Heart right ventricle (tissue), 16 donors: Measurements from ENCODE around the gene ARGFX. TPM values are rescaled to one million over a fixed set of nuclear protein-coding genes. Genes with fewer than 3 reads are reported as not detected.

Experiments used
- ATAC-seq, 8 donors: fragments of 200-7000 bp; cut with Tn5 transposase; one replicate each; pipeline ENCODE4 v1.9.1; 2020; ENCODE audit warnings: mild to moderate bottlenecking in 8 of 8, moderate library complexity in 8 of 8, moderate number of reproducible peaks in 1 of 8
- DNase-seq, 2 donors: peaks; one replicate each; pipeline ENCODE4 v3.0.0-alpha.2; 2020
- H3K27ac ChIP-seq, 10 donors: fragments of 200-600 bp; sonication (generic) in 2 of 10; one replicate each; pipeline versions ENCODE4 v1.5.0 to v1.8.0; 2020 to 2022; ENCODE audit warnings: mild to moderate bottlenecking in 3 of 10
- H3K27me3 ChIP-seq, 7 donors: fragments of 200-600 bp; one replicate each; pipeline ENCODE4 v1.8.0; 2021 to 2022; ENCODE audit warnings: mild to moderate bottlenecking in 2 of 7
- H3K36me3 ChIP-seq, 9 donors: fragments of 200-600 bp; sonication (generic) in 1 of 9; one replicate each; pipeline versions ENCODE4 v1.5.0 to v1.8.0; 2020 to 2022; ENCODE audit warnings: mild to moderate bottlenecking in 2 of 9
- H3K4me1 ChIP-seq, 9 donors: fragments of 200-600 bp; sonication (generic) in 1 of 9; one replicate each; pipeline versions ENCODE4 v1.5.0 to v1.8.0; 2020 to 2022; ENCODE audit warnings: mild to moderate bottlenecking in 4 of 9
- H3K4me3 ChIP-seq, 10 donors: fragments of 200-600 bp; sonication (generic) in 2 of 10; one replicate each; pipeline versions ENCODE4 v1.5.0 to v1.8.0; 2020 to 2022; ENCODE audit warnings: mild to moderate bottlenecking in 7 of 10, moderate library complexity in 2 of 10
- H3K9me3 ChIP-seq, 11 donors: fragments of 200-600 bp in 10 of 11; sonication (generic) in 2 of 11; one replicate each; pipeline versions ENCODE4 v1.5.0 to v1.8.0; 2013 to 2022; ENCODE audit warnings: mild to moderate bottlenecking in 2 of 11, control low read depth in 1 of 11, moderate library complexity in 1 of 11
- CTCF ChIP-seq, 9 donors: fragments of 200-600 bp; sonication (generic) in 2 of 9; IDR thresholded peaks; one replicate each; pipeline versions ENCODE4 v1.5.0 to v1.8.0; 2021 to 2022; ENCODE audit warnings: antibody characterized with exemption in 9 of 9, mild to moderate bottlenecking in 5 of 9, moderate library complexity in 1 of 9
- WGBS, 2 donors: extraction: QIAGEN DNeasy Blood & Tissue Kit; methylation state at CpG; one replicate each; pipeline ENCODE4 v1.1.7; 2013; ENCODE audit warnings: inconsistent platforms in 1 of 2; 5-methylcytosine and 5-hydroxymethylcytosine counted together
- intact Hi-C, 10 donors: fragments of 100-400 bp; cut with DNase I; formaldehyde crosslinking; loops; one replicate each; pipeline versions ENCODE4 v1.11.1 to v1.14.2; 2022
- polyA plus RNA-seq, 2 donors: library from polyadenylated mRNA; stranded (reverse); fragments of 200-250 nt; gene quantifications; one replicate each; pipeline ENCODE4 v1.2.3, GENCODE V29; 2013
- total RNA-seq, 10 donors: library from RNA; stranded (reverse); fragmentation: NEBNext Ultra II Directional in 3 of 10; extraction: Animal tissue kit (Norgen Biotek cat#: 25700) in 3 of 10; gene quantifications; one replicate each; pipeline versions ENCODE4 v1.2.1 to v1.2.4, GENCODE V29; 2021 to 2023
- donor health status: Arrhythmogenic right ventricular cardiomyopathy.
- donor health status: ischemic (EF 13 %, LVEDD 7.1; RV severe dilation, severe dysfunction).
- donor health status: healthy with polysubstance abuse.
- donor health status: DM: no; HTN: yes; CAD: no.
- donor health status: DM: no; HTN: no; CAD: no.
- donor health status: ischemic (EF 25% LVEDD 6.9; RV normal size, moderate dysfunction).
- donor health status: ischemic (EF 25% LVEDD 5.7; RV mildly dilated, moderate dysfunction).
- donor health status: healthy.
- donor health status: DM: yes; HTN: yes; CAD: no.
- donor health status: Ischemic cardiomyopathy.
- donor health status: ischemic (EF 35%, LVEDD 5.7; RV mildly dilated, moderate dysfunction).
- donor health status: nonischemic (EF 11% LVEDD 7.7; RV severe dilation, severe dysfunction).
- donor health status: DM: yes; HTN: yes; CAD: no.
- donor health status: PGD.
- donor health status: ischemic (EF 29% LVEDD 5.4; RV normal size, mild dysfunction).
- donor health status: nonischemic (EF 23%, LVEDD 6.1; RV moderate dilation, normal function).

ARGFX gene
- total and polyA plus RNA-seq, 12 donors = not detected

GRCh38 chr3:121552379-121552778 lies 15.4 kb upstream of the ARGFX start:
- Histone ChIP-seq H3K4me1 (peaks cover 0 to 7% (median 0%) of the 10 kb centered on the region in 9 donors), H3K27ac (no peak overlapping the region), H3K36me3 (no peaks in the 10 kb centered on the region), H3K27me3 (no peaks in the 10 kb centered on the region), H3K9me3 (no peaks in the 10 kb centered on the region), H3K4me3 (peak overlapping the region in 3 of 10 donors; percentile 1 to 27 (median 11))
- TF ChIP-seq CTCF (IDR thresholded peaks at IDR 0.05) = no peak
- no peak for ATAC-seq
- 28 to 46% methylated on average over 4 of the region's 4 CpGs for WGBS, 2 donors
- intact Hi-C loops = loop anchor here in 3 of 10 donors (5.0 to 10.0 kb wide), 3 partner anchors 442 to 712 kb away; no protein-coding TSS in a partner anchor
- DNase-seq = no peak

- intact Hi-C loops = loop anchor here in 3 of 10 donors (5.0 to 10.0 kb wide), 3 partner anchors 442 to 712 kb away; no protein-coding TSS in a partner anchor
- H3K27me3 ChIP-seq = no peaks in the 10 kb centered on the region
- no peak overlapping the region for H3K4me3 ChIP-seq
- DNase-seq = no peak
- H3K4me1 ChIP-seq = peaks cover 0 to 7% (median 0%) of the 10 kb centered on the region in 9 donors
- no peaks in the 10 kb centered on the region for H3K9me3 ChIP-seq
- 53 to 59% methylated on average over 3 of the region's 3 CpGs for whole genome bisulfite sequencing, 2 donors
- TF ChIP-seq CTCF (IDR thresholded peaks at IDR 0.05) = no peak
- H3K36me3 ChIP-seq = no peaks in the 10 kb centered on the region
- H3K27ac ChIP-seq = no peak overlapping the region
- ATAC-seq = no peak
These were observed 15.0 kb upstream of the ARGFX start for GRCh38 chr3:121552797-121553196.

- Histone ChIP-seq H3K4me1 (peaks cover 0 to 3% (median 0%) of the 10 kb centered on the region in 9 donors), H3K27me3 (no peaks in the 10 kb centered on the region), H3K4me3 (no peak overlapping the region), H3K36me3 (no peaks in the 10 kb centered on the region), H3K9me3 (no peaks in the 10 kb centered on the region), H3K27ac (no peak overlapping the region)
- ATAC-seq (no peak), DNase-seq (no peak)
- 92 to 95% methylated on average over 5 of the region's 5 CpGs for WGBS, 2 donors
- TF ChIP-seq CTCF (IDR thresholded peaks at IDR 0.05) = no peak
- intact Hi-C loops = loop anchor here in 2 of 10 donors (10.0 kb wide), 2 partner anchors 437 to 707 kb away; no protein-coding TSS in a partner anchor
These were observed 10.3 kb upstream of the ARGFX start for GRCh38 chr3:121557426-121557934.

- no peak for ATAC-seq
- no peaks in the 10 kb centered on the region for H3K27me3 ChIP-seq
These were observed 5.6 kb upstream of the ARGFX start for GRCh38 chr3:121562148-121562547.

More at GRCh38 chr3:121562148-121562547, 5.6 kb upstream of the ARGFX start:
- H3K36me3 ChIP-seq = no peaks in the 10 kb centered on the region
- H3K9me3 ChIP-seq = no peaks in the 10 kb centered on the region
- intact Hi-C loops = loop anchor here in 1 of 10 donors (10.0 kb wide), 1 partner anchor 83 kb away; no protein-coding TSS in a partner anchor
- DNase-seq = no peak
- no peaks in the 10 kb centered on the region for H3K4me1 ChIP-seq
- H3K27ac ChIP-seq = no peak overlapping the region
- H3K4me3 ChIP-seq = no peak overlapping the region
- TF ChIP-seq CTCF (IDR thresholded peaks at IDR 0.05) = no peak
